HS-27A (cell line): ENCODE measurements around the gene DNAH11.

Experiments used
- DNase-seq: peaks from one replicate; pipeline ENCODE4 v3.0.0-alpha.2; 2012; ENCODE audit warnings: low read depth, missing footprints

The DNAH11 gene

GRCh38 chr7:21938463-21938862 lies 395.6 kb downstream of the DNAH11 start:
- DNase-seq = no peak

GRCh38 chr7:21939136-21939857 lies 396.5 kb downstream of the DNAH11 start:
- no peak for DNase-seq

- no peak for DNase-seq
These were observed 397.1 kb downstream of the DNAH11 start for GRCh38 chr7:21939858-21940372.

GRCh38 chr7:21941611-21942141 lies 398.8 kb downstream of the DNAH11 start:
- no peak for DNase-seq

GRCh38 chr7:21942955-21943354 lies 400.1 kb downstream of the DNAH11 start:
- no peak for DNase-seq

GRCh38 chr7:21943436-21943835 lies 400.6 kb downstream of the DNAH11 start:
- no peak for DNase-seq

- DNase-seq = peak; percentile 12
These were observed 402.0 kb downstream of the DNAH11 start for GRCh38 chr7:21944616-21945453.

- DNase-seq = peak; percentile 43
These were observed 402.8 kb downstream of the DNAH11 start, which contains the start of gene CDCA7L for GRCh38 chr7:21945454-21946221. TSS of gene CDCA7L (minus strand) at chr7:21945899. CDS start at chr7:21945804, 95 bp downstream.

GRCh38 chr7:21946222-21946709 lies 403.4 kb downstream of the DNAH11 start:
- no peak for DNase-seq

GRCh38 chr7:21947056-21947455 lies 404.2 kb downstream of the DNAH11 start:
- DNase-seq = no peak

- DNase-seq = no peak
These were observed 405.1 kb downstream of the DNAH11 start for GRCh38 chr7:21947946-21948345.

- DNase-seq = no peak
These were observed 405.5 kb downstream of the DNAH11 start for GRCh38 chr7:21948364-21948763.

- DNase-seq = no peak
These were observed 406.2 kb downstream of the DNAH11 start for GRCh38 chr7:21948887-21949540.
